ENCODE data around the gene DLX4. TPM values are rescaled to one million over a fixed set of nuclear protein-coding genes. Genes with fewer than 3 reads are reported as not detected.

Gene DLX4
- total RNA-seq, 4 donors from 2014 or later: 0.37 TPM; not detected in 3

DNA sequence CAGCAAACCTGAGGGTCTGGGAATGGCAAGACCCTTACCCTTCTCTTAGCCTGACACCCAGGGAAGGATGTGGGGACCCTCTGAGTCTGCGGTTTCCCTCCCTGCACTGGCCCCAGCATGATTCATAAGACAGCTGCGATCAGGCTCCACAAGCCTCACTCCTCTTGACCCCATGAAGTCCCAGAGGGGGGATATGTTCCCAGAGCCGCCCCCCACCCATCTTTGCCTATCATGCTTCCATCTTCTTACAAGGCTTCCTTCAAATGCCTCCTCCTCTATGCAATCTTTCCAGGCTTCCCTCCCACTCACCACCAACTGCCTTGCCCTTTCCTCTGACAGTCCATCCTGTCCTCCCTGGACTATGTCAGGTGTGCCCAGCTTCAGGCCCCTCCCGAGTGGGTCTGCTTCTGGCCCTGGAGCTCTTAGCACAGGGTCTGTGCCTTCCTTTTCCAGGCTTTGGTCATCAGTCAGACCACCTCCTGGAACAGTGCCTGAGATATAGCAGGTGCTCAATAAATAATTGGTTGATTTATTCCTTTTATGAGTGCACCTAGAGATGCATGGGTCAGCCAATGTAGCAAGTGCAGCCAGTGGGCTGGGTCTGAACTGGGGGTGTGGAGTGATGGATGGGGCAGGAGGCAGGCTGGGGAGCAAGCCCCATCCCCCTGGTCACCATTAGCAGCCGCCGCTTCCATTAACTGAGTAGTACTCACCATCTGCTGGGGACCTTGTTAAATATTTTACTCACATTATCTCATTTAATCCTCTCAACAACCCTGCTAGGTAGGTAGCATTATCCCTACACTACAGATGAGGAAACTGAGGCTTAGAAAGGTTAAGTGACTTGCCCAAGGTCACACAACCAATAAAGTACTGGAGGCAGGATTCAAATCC lies 17.7 kb downstream of the DLX4 start:
- TF ChIP-seq, protein P1, sequence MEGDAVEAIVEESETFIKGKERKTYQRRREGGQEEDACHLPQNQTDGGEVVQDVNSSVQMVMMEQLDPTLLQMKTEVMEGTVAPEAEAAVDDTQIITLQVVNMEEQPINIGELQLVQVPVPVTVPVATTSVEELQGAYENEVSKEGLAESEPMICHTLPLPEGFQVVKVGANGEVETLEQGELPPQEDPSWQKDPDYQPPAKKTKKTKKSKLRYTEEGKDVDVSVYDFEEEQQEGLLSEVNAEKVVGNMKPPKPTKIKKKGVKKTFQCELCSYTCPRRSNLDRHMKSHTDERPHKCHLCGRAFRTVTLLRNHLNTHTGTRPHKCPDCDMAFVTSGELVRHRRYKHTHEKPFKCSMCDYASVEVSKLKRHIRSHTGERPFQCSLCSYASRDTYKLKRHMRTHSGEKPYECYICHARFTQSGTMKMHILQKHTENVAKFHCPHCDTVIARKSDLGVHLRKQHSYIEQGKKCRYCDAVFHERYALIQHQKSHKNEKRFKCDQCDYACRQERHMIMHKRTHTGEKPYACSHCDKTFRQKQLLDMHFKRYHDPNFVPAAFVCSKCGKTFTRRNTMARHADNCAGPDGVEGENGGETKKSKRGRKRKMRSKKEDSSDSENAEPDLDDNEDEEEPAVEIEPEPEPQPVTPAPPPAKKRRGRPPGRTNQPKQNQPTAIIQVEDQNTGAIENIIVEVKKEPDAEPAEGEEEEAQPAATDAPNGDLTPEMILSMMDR (IDR thresholded peaks at IDR 0.05): no peak
- ATAC-seq (ENCODE audit: low FRiP score): no peak
- no peak for DNase-seq (ENCODE audit: low spot score)

DNA sequence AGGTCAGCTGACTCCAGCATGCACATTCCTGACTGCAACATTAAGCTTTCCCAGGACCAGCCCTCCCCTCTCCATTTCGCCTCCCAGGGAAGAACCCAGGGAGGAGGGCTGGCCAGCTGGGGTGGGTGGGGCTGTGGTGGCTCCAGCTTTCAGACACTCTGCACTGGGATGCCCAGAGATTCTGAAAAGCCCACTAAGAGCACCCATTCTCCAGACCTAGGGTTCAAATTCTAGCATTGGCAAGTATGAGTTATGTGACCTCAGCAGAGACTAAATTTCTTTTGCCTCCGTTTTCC lies 18.2 kb downstream of the DLX4 start:
- DNase-seq (ENCODE audit: low spot score): no peak
- no peak for ATAC-seq (ENCODE audit: low FRiP score)
- TF ChIP-seq, protein P1 (IDR thresholded peaks at IDR 0.05): no peak

DNA sequence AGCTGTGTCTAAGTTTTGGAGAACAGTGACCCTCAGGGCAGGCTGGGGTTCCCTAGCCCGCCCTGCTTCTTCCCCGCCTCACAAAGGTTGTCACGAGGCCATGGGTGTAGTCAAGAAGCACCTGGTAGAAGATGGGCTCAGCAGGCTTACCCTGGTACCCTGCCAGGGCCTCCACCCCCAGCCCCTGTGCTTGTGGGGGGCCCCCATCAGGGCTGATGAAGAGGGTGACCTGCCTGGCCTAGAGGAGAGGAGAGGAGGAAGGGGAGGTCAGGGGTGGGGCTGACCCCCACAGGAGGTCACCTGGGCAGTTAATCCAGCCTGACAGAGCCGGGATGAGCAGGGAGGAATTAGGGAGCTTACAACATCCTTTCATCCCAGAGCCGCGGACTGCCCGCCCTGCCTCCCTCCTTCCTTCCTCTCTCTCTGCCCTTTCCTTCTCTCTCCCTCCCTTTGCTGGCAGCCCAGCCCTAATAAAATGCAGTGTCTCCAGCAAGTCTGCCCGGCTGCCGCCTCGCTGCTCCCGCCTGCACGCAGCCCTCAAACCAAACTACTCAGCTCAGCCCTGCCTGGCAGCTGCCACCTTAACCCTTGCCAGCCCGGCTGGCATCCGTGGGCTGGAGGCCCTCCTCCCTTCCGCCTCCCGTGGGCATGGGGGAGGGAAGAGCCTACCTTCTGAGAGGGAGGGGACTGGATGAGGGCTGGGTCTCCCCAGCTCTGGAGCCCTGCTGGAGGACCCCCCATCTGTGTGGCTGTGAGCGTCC lies 18.9 kb downstream of the DLX4 start:
- DNase-seq (ENCODE audit: low spot score) (no peak), ATAC-seq (ENCODE audit: low FRiP score) (no peak)
- TF ChIP-seq, protein P1 (IDR thresholded peaks at IDR 0.05): no peak

DNA sequence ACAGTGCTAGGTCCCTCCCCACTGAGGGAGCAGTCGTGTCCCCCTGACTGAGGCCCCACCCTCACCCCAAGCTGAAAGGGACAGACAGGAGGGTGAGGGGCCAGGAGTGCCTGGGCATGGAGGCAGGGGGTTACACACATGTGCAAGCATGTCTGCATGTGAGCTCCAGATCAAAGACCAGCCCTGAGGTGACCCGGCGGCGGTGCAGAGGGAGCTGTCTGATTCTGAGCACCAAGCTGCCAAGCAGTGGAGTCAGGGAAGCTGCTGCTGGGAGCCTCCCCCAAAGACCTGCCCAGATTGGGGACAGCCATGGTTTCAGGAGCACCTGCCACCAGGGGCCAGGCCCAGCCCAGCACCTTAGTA lies 20.5 kb downstream of the DLX4 start:
- TF ChIP-seq, protein P1 (IDR thresholded peaks at IDR 0.05): no peak
- DNase-seq (ENCODE audit: low spot score): no peak
- ATAC-seq (ENCODE audit: low FRiP score): no peak

DNA sequence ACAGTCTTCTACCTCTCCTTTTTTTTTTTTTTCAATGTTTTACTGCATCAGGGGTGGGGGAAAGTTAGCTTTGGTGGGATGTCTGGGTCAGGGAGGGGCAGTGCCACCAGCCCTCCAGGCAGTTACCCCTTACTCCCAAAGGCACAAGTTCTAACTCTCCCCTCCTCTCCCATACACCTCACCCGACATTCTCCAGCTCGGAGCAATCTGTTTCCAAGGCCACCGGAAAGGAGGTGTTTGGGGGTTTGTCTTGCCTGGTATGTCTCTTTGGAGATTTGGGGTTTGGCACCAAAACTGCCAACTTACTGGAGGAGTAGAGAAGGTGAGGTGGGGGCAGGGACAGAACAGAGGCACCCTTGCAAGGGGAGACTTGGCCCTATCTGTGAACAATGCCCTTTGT lies 21.3 kb downstream of the DLX4 start:
- DNase-seq (ENCODE audit: low spot score): no peak
- TF ChIP-seq, protein P1 (IDR thresholded peaks at IDR 0.05): no peak
- ATAC-seq (ENCODE audit: low FRiP score): no peak

DNA sequence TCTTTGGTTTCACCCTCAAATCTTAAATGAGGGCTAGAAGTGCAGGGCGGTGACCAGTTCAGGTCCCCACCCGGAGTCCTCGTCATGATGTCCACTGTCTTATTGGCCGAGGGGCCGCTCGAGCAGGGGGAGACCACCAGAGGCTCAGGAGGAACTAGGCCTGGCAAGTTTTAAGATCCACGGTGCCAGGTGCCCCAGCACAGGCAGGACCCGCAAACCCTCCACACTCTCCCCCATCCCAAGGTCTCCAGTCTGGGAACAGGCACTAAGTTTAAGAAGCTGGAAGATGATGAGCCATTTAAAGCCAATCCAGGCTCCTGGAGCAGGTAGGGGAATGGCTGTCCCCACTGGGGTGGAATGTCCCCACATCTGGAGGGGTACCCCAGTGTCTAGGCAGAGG lies 21.9 kb downstream of the DLX4 start:
- TF ChIP-seq, protein P1 (IDR thresholded peaks at IDR 0.05): no peak
- DNase-seq (ENCODE audit: low spot score) (no peak), ATAC-seq (ENCODE audit: low FRiP score) (no peak)
